ENCODE measurements around the gene ZFPM1. TPM values are rescaled to one million over a fixed set of nuclear protein-coding genes. Genes with fewer than 3 reads are reported as not detected.

The ZFPM1 gene
- polyA plus RNA-seq, 1 of the 3 experiments (the other 2 are of a cell fraction) = 1.2 TPM

DNA sequence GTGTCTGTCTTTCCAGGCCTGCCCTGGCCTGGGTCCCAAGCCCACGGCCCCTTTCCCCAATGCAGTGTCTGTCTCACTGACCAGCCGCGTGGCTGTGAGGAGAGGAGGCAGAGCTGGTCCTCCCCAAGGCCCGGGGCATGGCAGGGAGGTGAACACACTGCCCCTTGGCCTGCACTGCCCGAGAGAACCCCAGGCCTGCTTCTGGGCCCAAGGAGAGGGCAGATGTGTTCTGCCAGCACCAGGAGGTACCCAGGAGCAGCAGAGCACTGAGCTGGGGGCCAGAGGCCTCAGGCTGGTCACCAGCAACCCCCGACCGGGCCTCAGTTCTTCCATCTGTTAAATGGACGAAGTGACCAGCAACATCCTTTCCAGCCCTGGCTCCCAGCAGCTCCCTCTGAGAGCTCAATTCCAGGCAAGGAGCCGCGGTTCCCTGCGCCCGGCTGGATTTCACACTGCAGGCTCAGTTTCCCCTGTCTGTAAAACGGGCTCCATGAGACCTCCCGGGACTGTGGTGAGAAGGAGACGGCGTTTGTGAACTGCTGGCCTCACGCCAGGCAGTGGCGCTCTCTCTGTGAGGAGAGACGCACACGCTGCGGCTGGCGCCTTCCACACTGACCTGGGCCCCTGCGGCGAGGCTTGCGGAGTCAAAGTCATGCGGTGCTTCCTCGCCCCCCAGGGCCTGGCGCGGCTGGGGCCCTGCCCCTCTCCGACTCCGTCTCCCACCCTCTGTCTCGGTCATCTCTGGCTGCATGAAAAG lies 8.1 kb upstream of the ZFPM1 start:
- H3K4me1 ChIP-seq (ENCODE audit: control insufficient read depth in 1 of 2, insufficient read depth in 2 of 2, low read depth in 1 of 2, low read length in 1 of 2) = peaks cover 0 to 35% of the 10 kb centered on the region in 2 experiments; a peak in 2 of 4 replicates
- H3K9me2 ChIP-seq = no peaks in the 10 kb centered on the region
- no peak overlapping the region for H2AFZ ChIP-seq (ENCODE audit: low read depth)
- no peaks in the 10 kb centered on the region for H3K36me3 ChIP-seq (replicated peaks in 1 of 2; ENCODE audit: control insufficient read depth in 1 of 2, insufficient read depth in 2 of 2, low read length in 1 of 2)
- no peaks in the 10 kb centered on the region for H3K79me2 ChIP-seq (ENCODE audit: insufficient read depth)
- no peaks in the 10 kb centered on the region for H3K9me3 ChIP-seq
- 0 out of 2 replicates have a peak, but pooled peaks cover 3% of the 10 kb centered on the region for H4K20me1 ChIP-seq (ENCODE audit: insufficient read depth)
- POLR2A ChIA-PET = no interaction called here
- no peak for DNase-seq
- TF ChIP-seq REST (IDR thresholded peaks at IDR 0.05; ENCODE audit: low read depth, low read length) (no peak), NFIC (IDR thresholded peaks at IDR 0.05; ENCODE audit: borderline replicate concordance) (no peak), RFX5 (IDR thresholded peaks at IDR 0.05; ENCODE audit: low read length) (no peak), RCOR1 (IDR thresholded peaks at IDR 0.05; ENCODE audit: low read length) (no peak), USF1 (IDR thresholded peaks at IDR 0.05; ENCODE audit: borderline replicate concordance, low read depth) (no peak), TAF1 (IDR thresholded peaks at IDR 0.05; ENCODE audit: borderline replicate concordance, low read depth, low read length) (no peak), GATA2 (CRISPR knock-in tag; IDR thresholded peaks at IDR 0.05) (no peak), TEAD4 (IDR thresholded peaks at IDR 0.05; ENCODE audit: borderline replicate concordance, insufficient read depth) (no peak), USF2 (IDR thresholded peaks at IDR 0.05; ENCODE audit: borderline replicate concordance, low read depth, low read length) (no peak)
- TF ChIP-seq, protein P1, sequence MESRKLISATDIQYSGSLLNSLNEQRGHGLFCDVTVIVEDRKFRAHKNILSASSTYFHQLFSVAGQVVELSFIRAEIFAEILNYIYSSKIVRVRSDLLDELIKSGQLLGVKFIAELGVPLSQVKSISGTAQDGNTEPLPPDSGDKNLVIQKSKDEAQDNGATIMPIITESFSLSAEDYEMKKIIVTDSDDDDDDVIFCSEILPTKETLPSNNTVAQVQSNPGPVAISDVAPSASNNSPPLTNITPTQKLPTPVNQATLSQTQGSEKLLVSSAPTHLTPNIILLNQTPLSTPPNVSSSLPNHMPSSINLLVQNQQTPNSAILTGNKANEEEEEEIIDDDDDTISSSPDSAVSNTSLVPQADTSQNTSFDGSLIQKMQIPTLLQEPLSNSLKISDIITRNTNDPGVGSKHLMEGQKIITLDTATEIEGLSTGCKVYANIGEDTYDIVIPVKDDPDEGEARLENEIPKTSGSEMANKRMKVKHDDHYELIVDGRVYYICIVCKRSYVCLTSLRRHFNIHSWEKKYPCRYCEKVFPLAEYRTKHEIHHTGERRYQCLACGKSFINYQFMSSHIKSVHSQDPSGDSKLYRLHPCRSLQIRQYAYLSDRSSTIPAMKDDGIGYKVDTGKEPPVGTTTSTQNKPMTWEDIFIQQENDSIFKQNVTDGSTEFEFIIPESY (IDR thresholded peaks at IDR 0.05; ENCODE audit: borderline replicate concordance, low read depth) = no peak
- H3K9ac ChIP-seq = no peak overlapping the region
- 90% methylated on average over 25 of the region's 32 CpGs for WGBS (ENCODE audit: low lambda C conversion rate)
- no peak overlapping the region for H3K27ac ChIP-seq (ENCODE audit: low read depth in 2 of 2, low read length in 1 of 2)
- H3K4me2 ChIP-seq = no peak overlapping the region
- no peaks in the 10 kb centered on the region for H3F3A ChIP-seq (replicated peaks; ENCODE audit: insufficient read depth)
- CTCF ChIA-PET = interaction anchor here (0.6 to 2.5 kb wide), 8 partner anchors 9 to 319 kb away, joined by 3 to 14 read pairs (median 7); no protein-coding TSS in a partner anchor
- no peak overlapping the region for H3K4me3 ChIP-seq (ENCODE audit: low read depth in 2 of 2, low read length in 1 of 2)
- no peaks in the 10 kb centered on the region for H3K27me3 ChIP-seq (ENCODE audit: insufficient read depth)

Data from SK-N-SH (cell line).